Sigmoid colon (tissue), 7 donors: Measurements from ENCODE around the gene RNF187. TPM values are rescaled to one million over a fixed set of nuclear protein-coding genes. Genes with fewer than 3 reads are reported as not detected.

Experiments used
- DNase-seq: peaks from one replicate; pipeline ENCODE4 v3.0.0-alpha.2; 2019
- H3K27ac ChIP-seq, 4 donors: fragments of 200-600 bp; sonication (generic); one replicate each; pipeline ENCODE4 v1.5.1; 2016 to 2019; ENCODE audit warnings: mild to moderate bottlenecking in 1 of 4
- H3K27me3 ChIP-seq, 3 donors: fragments of 200-600 bp; sonication (generic); one replicate each; pipeline ENCODE4 v1.5.1; 2019; ENCODE audit warnings: mild to moderate bottlenecking in 1 of 3
- H3K36me3 ChIP-seq, 4 donors: fragments of 200-600 bp; sonication (generic); one replicate each; pipeline ENCODE4 v1.5.1; 2016 to 2019
- H3K4me1 ChIP-seq, 4 donors: fragments of 200-600 bp; sonication (generic); one replicate each; pipeline ENCODE4 v1.5.1; 2017 to 2019
- H3K4me3 ChIP-seq, 4 donors: fragments of 200-600 bp; sonication (generic); one replicate each; pipeline ENCODE4 v1.5.1; 2017 to 2019; ENCODE audit warnings: mild to moderate bottlenecking in 2 of 4, moderate library complexity in 1 of 4
- H3K9me3 ChIP-seq, 4 donors: fragments of 200-600 bp in 3 of 4; sonication (generic) in 3 of 4; one replicate each; pipeline versions ENCODE4 v1.5.1 to v1.6.1; 2013 to 2019
- EP300 ChIP-seq, 4 donors: sonication (generic); formaldehyde crosslinking; IDR thresholded peaks; one replicate each; pipeline ENCODE4 v1.6.1; 2017; ENCODE audit warnings: antibody characterized with exemption in 4 of 4
- POLR2A ChIP-seq, 2 donors: fragments of 450-650 bp; IDR thresholded peaks; one replicate each; pipeline ENCODE4 v1.6.1; 2016; ENCODE audit warnings: antibody characterized with exemption in 2 of 2, mild to moderate bottlenecking in 2 of 2, moderate library complexity in 2 of 2
- POLR2AphosphoS5 ChIP-seq, 4 donors: sonication (generic); formaldehyde crosslinking; IDR thresholded peaks; one replicate each; pipeline ENCODE4 v1.6.1; 2017; ENCODE audit warnings: antibody characterized with exemption in 4 of 4
- WGBS, 2 donors: extraction: QIAGEN DNeasy Blood & Tissue Kit; methylation state at CpG; one replicate each; pipeline ENCODE4 v1.1.7; 2013; 5-methylcytosine and 5-hydroxymethylcytosine counted together
- intact Hi-C: fragments of 100-400 bp; cut with DNase I; formaldehyde crosslinking; loops from one replicate; pipeline ENCODE4 v1.15.1; 2023
- polyA plus RNA-seq, 3 donors: library from polyadenylated mRNA; stranded (reverse); fragments of 200-250 nt; gene quantifications; one replicate each; pipeline ENCODE4 v1.2.3, GENCODE V29; 2013
- total RNA-seq, 4 donors: library from RNA; depleted of rRNA; stranded (reverse); fragments of >200 nt; gene quantifications; one replicate each; pipeline ENCODE4 v1.1.0, GENCODE V29; 2016
- TF ChIP-seq, protein P1 (sequence below), 4 experiments: fragments of 450-650 bp in 3 of 4; fragments of 200-600 bp in 1 of 4; IDR thresholded peaks; one replicate each; pipeline ENCODE4 v1.5.1; 2016 to 2019; ENCODE audit warnings: antibody characterized with exemption in 4 of 4, mild to moderate bottlenecking in 3 of 4, moderate library complexity in 2 of 4
- donor health status: healthy with polysubstance abuse.
- donor health status: Bipolar disorder and iron deficiency.
- donor health status: healthy.

RNF187 gene
- total and polyA plus RNA-seq, 7 donors = 17.3 to 39.8 (median 24.3) TPM

DNA sequence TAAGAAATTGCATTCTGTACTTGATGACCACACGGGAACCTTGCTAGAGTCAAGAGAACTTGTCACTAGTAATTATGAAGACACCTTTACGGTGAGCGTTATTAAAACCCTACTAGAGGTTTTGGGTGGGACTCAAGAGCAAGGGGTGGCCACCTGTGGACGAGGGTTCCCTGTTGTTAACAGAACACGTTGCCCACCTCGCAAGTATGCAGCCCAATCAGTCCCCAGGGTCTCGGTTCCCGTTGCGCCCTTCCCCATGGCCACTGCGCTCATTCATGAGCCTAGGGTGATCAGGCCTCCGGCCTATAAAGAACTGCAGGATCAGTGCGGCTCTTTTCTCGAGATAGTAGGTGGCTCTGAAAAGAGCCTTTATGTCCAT is 30.2 kb upstream of the RNF187 start:
- Histone ChIP-seq H3K27me3 (peaks cover 5 to 66% (median 43%) of the 10 kb centered on the region in 3 donors), H3K27ac (peak overlapping the region; percentile 63 to 81 (median 77)), H3K9me3 (no peaks in the 10 kb centered on the region), H3K4me3 (peak overlapping the region; percentile 27 to 52 (median 44)), H3K36me3 (no peaks in the 10 kb centered on the region), H3K4me1 (peaks cover 0 to 32% (median 23%) of the 10 kb centered on the region in 4 donors)
- no peak for TF ChIP-seq POLR2A (IDR thresholded peaks at IDR 0.05)
- no peak for TF ChIP-seq EP300 (IDR thresholded peaks at IDR 0.05)
- no peak for TF ChIP-seq POLR2AphosphoS5 (IDR thresholded peaks at IDR 0.05)
- TF ChIP-seq, protein P1, sequence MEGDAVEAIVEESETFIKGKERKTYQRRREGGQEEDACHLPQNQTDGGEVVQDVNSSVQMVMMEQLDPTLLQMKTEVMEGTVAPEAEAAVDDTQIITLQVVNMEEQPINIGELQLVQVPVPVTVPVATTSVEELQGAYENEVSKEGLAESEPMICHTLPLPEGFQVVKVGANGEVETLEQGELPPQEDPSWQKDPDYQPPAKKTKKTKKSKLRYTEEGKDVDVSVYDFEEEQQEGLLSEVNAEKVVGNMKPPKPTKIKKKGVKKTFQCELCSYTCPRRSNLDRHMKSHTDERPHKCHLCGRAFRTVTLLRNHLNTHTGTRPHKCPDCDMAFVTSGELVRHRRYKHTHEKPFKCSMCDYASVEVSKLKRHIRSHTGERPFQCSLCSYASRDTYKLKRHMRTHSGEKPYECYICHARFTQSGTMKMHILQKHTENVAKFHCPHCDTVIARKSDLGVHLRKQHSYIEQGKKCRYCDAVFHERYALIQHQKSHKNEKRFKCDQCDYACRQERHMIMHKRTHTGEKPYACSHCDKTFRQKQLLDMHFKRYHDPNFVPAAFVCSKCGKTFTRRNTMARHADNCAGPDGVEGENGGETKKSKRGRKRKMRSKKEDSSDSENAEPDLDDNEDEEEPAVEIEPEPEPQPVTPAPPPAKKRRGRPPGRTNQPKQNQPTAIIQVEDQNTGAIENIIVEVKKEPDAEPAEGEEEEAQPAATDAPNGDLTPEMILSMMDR (IDR thresholded peaks at IDR 0.05) = no peak
- intact Hi-C loops = no loop called here
- WGBS, 2 donors = 3 to 6% methylated on average over 13 of the region's 13 CpGs
- DNase-seq = no peak

DNA sequence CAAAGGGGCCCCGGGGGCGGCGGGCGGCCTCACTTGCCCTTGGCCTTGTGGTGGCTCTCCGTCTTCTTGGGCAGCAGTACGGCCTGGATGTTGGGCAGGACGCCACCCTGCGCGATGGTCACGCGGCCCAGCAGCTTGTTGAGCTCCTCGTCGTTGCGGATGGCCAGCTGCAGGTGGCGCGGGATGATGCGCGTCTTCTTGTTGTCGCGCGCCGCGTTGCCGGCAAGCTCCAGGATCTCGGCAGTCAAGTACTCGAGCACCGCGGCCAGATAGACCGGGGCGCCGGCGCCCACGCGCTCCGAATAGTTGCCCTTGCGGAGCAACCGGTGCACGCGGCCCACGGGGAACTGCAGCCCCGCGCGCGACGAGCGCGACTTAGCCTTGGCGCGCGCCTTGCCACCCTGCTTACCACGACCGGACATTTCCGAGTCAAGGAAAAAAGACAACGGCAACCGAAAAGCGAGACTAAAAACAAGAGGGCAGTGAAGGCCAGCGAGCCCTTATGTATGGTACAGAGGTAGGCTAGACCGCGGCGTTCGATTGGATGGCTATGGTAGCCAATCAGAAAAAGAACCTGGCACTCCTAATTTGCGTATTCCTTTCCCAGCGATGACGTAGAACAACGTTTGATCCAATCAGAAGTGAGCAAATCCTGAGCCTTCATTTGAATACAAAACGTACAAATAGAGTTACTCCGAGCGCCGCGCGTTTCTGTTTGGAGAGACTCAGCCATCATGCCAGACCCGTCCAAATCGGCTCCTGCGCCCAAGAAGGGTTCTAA is 29.6 kb upstream of the RNF187 start:
- Histone ChIP-seq H3K27me3 (peaks cover 6 to 71% (median 49%) of the 10 kb centered on the region in 3 donors), H3K9me3 (no peaks in the 10 kb centered on the region), H3K27ac (peak overlapping the region; percentile 63 to 81 (median 77)), H3K4me1 (peaks cover 0 to 32% (median 23%) of the 10 kb centered on the region in 4 donors), H3K4me3 (peak overlapping the region; percentile 27 to 52 (median 44)), H3K36me3 (no peaks in the 10 kb centered on the region)
- peak; percentile 92 for DNase-seq
- intact Hi-C loops = no loop called here
- TF ChIP-seq EP300 (IDR thresholded peaks at IDR 0.05) = no peak
- TF ChIP-seq POLR2A (IDR thresholded peaks at IDR 0.05) = peak in 1 of 2 donors; percentile 44
- TF ChIP-seq POLR2AphosphoS5 (IDR thresholded peaks at IDR 0.05) = peak; percentile 68 to 89 (median 80)
- TF ChIP-seq, protein P1 (IDR thresholded peaks at IDR 0.05) = no peak
- 1 to 2% methylated on average over 74 of the region's 74 CpGs for WGBS, 2 donors

DNA sequence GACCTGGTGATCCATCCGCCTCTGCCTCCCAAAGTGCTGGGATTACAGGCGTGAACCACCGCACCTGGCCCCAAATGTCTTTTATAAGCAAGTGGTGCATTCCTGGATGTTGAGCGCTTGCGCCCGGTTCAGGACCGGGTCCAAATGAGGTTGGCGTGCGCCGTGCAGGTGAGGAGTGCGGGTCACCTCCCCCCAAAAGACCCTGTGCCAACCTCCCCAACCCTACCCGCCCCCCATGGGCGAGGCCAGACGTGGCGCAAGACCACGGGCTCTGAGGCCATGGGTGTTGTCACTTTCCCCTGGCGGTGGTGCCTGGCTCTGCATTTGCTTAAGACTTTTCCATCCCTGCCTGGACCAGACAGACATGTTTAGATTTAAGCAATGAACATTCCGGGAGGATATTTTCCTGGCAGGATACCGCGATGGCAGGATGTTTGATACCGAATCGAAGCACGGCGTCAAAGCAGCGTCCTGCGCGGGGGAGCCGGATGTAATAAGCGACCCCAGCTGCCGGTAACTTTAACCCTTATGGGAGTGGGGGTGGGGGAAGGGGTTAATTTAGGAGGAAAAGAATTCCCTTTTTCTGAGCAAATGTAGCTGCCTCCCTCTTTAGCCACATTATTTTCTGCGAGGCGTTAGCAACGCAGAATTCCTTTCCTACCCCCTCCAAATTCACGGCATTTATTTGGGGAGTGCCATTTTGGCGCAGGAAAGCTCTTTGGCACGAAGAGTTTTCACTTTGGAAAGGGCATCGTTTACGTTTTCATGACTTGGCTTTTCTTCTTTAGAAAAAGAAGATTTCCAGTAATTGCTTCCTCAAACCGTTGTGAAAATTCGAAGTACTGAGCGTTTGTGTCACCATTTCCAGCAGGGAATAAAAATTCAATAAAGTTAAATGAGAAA is 27.8 kb upstream of the RNF187 start:
- intact Hi-C loops = no loop called here
- TF ChIP-seq POLR2A (IDR thresholded peaks at IDR 0.05) (no peak), POLR2AphosphoS5 (IDR thresholded peaks at IDR 0.05) (no peak)
- TF ChIP-seq, protein P1 (IDR thresholded peaks at IDR 0.05) = peak in 3 of 4 experiments; percentile 22 to 51 (median 32)
- Histone ChIP-seq H3K27me3 (peaks cover 22 to 89% (median 66%) of the 10 kb centered on the region in 3 donors), H3K36me3 (no peaks in the 10 kb centered on the region), H3K9me3 (no peaks in the 10 kb centered on the region), H3K27ac (peak overlapping the region; percentile 63 to 81 (median 77)), H3K4me1 (peaks cover 0 to 43% (median 27%) of the 10 kb centered on the region in 4 donors), H3K4me3 (peak overlapping the region in 3 of 4 donors; percentile 32 to 52 (median 47))
- WGBS, 2 donors = 8 to 12% methylated on average over 41 of the region's 41 CpGs
- peak; percentile 80 for DNase-seq

DNA sequence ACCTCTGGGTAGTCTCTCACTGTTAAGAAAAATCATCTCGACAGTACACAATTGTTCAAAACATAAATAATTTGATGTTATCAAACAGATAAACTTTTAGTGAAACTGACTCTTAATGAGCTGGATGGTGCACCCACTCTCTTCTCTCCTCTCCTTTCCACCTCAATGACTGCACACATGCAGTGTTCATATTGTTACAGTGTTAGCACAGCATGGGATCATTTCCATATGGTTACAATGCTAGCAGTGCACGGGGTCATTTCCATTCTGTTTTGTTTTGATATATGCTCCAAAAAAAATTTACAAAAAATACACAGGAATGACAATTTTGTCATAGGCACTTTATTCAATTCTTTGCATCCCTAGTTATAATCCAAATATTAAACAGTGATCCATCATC is 26.4 kb upstream of the RNF187 start:
- DNase-seq = no peak
- Histone ChIP-seq H3K27me3 (peaks cover 27 to 100% (median 81%) of the 10 kb centered on the region in 3 donors), H3K4me1 (peaks cover 0 to 48% (median 34%) of the 10 kb centered on the region in 4 donors), H3K9me3 (no peaks in the 10 kb centered on the region), H3K27ac (no peak overlapping the region), H3K36me3 (no peaks in the 10 kb centered on the region), H3K4me3 (no peak overlapping the region)
- intact Hi-C loops = no loop called here
- TF ChIP-seq POLR2AphosphoS5 (IDR thresholded peaks at IDR 0.05) (no peak), POLR2A (IDR thresholded peaks at IDR 0.05) (no peak), EP300 (IDR thresholded peaks at IDR 0.05) (no peak)
- TF ChIP-seq, protein P1 (IDR thresholded peaks at IDR 0.05) = no peak
- 84 to 89% methylated on average over 2 of the region's 2 CpGs for WGBS, 2 donors
